Stimulated activated memory B cell treated with anti-CD40 and anti-IgM and Interleukin-4, amounts not matched to agents 10 μg/mL and 1 μg/mL and 100 μg/mL, for 72 hours (primary cell): ENCODE results near the gene SUN1.
"Not testable (repeated sequence)": the region's sequence is repeated elsewhere in the genome, so short reads cannot be mapped to it uniquely, and the experiment has no call there.

Experiments
- ATAC-seq: fragments of 150-1000 bp; cut with Tn5 transposase; 2 replicates; pipeline ENCODE4 v1.10.0; 2021
- H3K27ac Mint-ChIP-seq: one replicate; pipeline ENCODE4 v1.8.0; 2022; ENCODE audit warnings: mild to moderate bottlenecking, mixed read lengths
- H3K27me3 Mint-ChIP-seq: one replicate; pipeline ENCODE4 v1.8.0; 2022; ENCODE audit warnings: mixed read lengths
- H3K36me3 Mint-ChIP-seq: one replicate; pipeline ENCODE4 v1.8.0; 2022; ENCODE audit warnings: mixed read lengths
- H3K4me1 Mint-ChIP-seq: one replicate; pipeline ENCODE4 v1.8.0; 2022; ENCODE audit warnings: mixed read lengths
- H3K4me3 Mint-ChIP-seq: one replicate; pipeline ENCODE4 v1.8.0; 2022; ENCODE audit warnings: mild to moderate bottlenecking, moderate library complexity, mixed read lengths
- H3K9me3 Mint-ChIP-seq: one replicate; pipeline ENCODE4 v1.8.0; 2022; ENCODE audit warnings: mixed read lengths

SUN1 gene

GRCh38 chr7:798921-799470, 33.3 kb upstream of the SUN1 start:
- Mint-ChIP-seq H3K36me3 (peaks cover 4% of the 10 kb centered on the region), H3K4me1 (peaks cover 7% of the 10 kb centered on the region), H3K27me3 (no peaks in the 10 kb centered on the region), H3K9me3 (no peaks in the 10 kb centered on the region), H3K27ac (no peak overlapping the region), H3K4me3 (no peak overlapping the region)
- no peak for ATAC-seq

DNA sequence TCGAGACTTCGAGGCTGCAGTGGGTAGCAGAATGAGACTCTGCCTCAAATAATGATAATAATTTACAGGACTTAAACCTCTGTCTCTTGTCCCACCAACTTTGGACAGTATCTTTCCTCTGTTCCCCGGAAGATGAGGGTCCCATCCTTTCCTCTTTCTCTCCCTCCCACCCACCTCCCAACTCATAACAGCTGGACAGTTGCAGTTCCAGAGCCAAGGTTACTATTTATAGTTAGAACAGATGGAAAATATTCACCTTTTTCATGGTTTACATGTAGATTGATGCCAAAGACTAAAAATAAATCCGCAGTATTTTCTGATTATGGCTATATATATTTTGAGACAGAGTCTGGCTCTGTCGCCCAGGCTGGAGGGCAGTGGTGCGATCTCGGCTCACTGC, 31.6 kb upstream of the SUN1 start:
- no peaks in the 10 kb centered on the region for H3K36me3 Mint-ChIP-seq
- no peak for ATAC-seq
- no peak overlapping the region for H3K27ac Mint-ChIP-seq
- H3K4me1 Mint-ChIP-seq: peaks cover 7% of the 10 kb centered on the region
- no peaks in the 10 kb centered on the region for H3K27me3 Mint-ChIP-seq
- H3K9me3 Mint-ChIP-seq: no peaks in the 10 kb centered on the region
- no peak overlapping the region for H3K4me3 Mint-ChIP-seq

DNA sequence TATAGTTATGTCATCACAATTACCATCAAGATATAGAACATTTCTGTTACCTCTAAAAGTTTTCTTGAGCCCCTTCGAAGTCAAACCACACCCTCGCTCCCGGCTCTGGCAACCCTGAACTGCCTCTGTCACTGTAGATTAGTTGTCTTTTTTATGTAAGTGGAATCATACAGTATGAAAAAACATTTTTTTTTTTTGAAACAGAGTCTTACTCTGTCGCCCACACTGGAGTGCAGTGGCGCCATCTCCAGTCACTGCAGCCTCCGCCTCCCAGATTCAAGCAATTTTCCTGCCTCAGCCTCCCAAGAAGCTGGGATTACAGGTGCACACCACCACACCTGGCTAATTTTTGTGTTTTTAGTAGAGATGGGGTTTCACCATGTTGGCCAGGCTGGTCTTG, 30.9 kb upstream of the SUN1 start:
- not testable (repeated sequence) for H3K27ac Mint-ChIP-seq, H3K9me3 Mint-ChIP-seq, H3K27me3 Mint-ChIP-seq, H3K36me3 Mint-ChIP-seq, H3K4me3 Mint-ChIP-seq, H3K4me1 Mint-ChIP-seq, ATAC-seq

DNA sequence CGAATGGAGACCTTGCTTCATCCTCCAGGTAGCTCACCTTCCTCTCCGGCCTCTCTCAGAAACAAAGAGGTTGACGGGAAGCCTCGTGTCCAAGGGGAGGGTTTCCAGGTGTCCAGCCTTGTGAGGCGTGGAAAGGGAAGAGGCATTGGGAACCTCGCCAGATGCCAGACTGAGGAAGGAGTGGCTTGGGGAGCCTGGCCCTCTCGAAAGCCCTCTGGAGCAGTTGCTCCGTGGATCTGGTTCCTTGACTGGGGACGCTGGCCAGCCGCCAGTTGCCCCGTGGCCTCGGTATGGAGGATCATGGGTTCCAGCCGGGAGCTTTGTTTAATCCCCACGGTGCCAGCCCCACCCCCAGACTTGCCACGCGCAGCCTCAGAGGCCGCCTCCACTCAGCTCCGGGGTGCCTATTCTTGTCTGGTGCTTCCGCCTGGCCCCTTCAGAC, 30.3 kb upstream of the SUN1 start:
- H3K36me3 Mint-ChIP-seq: no peaks in the 10 kb centered on the region
- H3K27ac Mint-ChIP-seq: no peak overlapping the region
- no peaks in the 10 kb centered on the region for H3K27me3 Mint-ChIP-seq
- no peaks in the 10 kb centered on the region for H3K9me3 Mint-ChIP-seq
- H3K4me1 Mint-ChIP-seq: peaks cover 7% of the 10 kb centered on the region
- no peak for ATAC-seq
- H3K4me3 Mint-ChIP-seq: no peak overlapping the region

DNA sequence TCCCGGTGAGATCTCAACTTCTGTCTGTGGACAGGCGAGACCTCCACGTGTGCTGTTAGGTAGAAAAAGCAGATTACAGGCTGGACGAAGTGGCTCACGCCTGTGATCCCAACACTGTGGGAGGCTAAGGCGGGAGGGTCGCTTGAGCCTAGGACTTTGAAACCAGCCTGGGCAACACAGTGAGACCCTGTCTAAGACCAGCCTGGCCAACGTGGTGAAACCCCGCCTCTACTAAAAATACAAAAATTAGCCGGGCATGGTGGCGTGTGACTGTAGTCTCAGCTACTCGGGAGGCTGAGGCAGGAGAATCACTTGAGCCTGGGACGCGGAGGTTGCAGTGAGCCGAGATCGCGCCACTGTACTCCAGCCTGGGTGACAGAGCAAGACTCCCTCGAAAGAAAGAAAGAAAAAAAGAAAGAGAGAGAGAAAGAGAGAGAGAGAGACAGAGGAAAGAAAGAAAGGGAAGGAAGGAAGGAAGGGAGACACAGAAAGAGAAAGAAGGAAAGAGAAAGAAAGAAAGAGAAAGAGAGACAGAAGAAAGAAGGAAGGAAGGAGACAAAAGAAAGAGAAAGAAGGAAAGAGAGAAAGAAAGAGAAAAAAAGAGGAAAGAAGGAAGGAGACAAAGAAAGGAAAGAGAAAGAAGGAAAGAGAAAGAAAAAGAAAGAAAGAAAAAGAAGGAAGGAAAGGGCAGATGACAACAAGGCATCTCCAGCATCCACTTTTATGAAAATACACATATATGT, 29.6 kb upstream of the SUN1 start:
- Mint-ChIP-seq H3K9me3 (no peaks in the 10 kb centered on the region), H3K36me3 (no peaks in the 10 kb centered on the region), H3K27ac (peak overlapping the region; percentile 13), H3K27me3 (no peaks in the 10 kb centered on the region), H3K4me3 (no peak overlapping the region), H3K4me1 (peaks cover 7% of the 10 kb centered on the region)
- ATAC-seq: no peak

DNA sequence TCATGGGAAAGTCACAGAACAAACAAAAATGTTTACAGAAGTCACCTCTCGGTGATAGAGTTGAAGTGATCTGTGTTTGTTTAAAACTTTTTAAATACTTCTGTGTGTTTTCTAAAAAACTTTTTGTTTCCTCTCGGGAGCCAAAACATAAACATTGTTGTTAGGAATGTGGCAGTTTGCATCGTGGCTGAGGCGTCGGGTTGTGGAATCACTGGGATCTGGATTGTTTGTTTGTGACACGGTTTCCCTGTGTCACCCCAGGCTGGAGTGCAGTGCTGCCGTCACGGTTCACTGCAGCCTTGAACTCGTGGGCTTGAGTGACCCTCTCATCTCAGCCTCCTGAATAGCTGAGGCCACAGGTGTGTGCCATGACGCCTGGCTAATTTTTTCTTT, 29.0 kb upstream of the SUN1 start:
- Mint-ChIP-seq H3K4me1 (peaks cover 7% of the 10 kb centered on the region), H3K27me3 (no peaks in the 10 kb centered on the region), H3K36me3 (no peaks in the 10 kb centered on the region), H3K27ac (peak overlapping the region; percentile 13), H3K4me3 (no peak overlapping the region), H3K9me3 (peaks cover 2% of the 10 kb centered on the region)
- no peak for ATAC-seq

DNA sequence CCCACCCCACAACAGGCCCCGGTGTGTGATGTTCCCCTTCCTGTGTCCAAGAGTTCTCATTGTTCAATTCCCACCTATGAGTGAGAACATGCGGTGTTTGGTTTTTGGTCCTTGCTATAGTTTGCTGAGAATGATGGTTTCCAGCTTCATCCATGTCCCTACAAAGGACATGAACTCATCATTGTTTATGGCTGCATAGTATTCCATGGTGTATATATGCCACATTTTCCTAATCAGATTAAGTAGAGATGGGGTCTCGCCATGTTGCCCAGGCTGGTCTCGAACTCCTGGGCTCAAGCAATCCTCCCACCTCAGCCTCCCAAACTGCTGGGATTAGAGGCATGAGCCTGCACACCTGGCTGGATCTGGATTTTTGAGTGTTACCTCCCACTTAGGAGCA, 28.5 kb upstream of the SUN1 start:
- H3K36me3 Mint-ChIP-seq, H3K4me3 Mint-ChIP-seq, ATAC-seq, H3K9me3 Mint-ChIP-seq, H3K27me3 Mint-ChIP-seq, H3K27ac Mint-ChIP-seq, H3K4me1 Mint-ChIP-seq: not testable (repeated sequence)

- H3K36me3 Mint-ChIP-seq: no peaks in the 10 kb centered on the region
- H3K4me3 Mint-ChIP-seq: no peak overlapping the region
- H3K4me1 Mint-ChIP-seq: peaks cover 7% of the 10 kb centered on the region
- H3K9me3 Mint-ChIP-seq: peaks cover 6% of the 10 kb centered on the region
- H3K27me3 Mint-ChIP-seq: no peaks in the 10 kb centered on the region
- no peak overlapping the region for H3K27ac Mint-ChIP-seq
- no peak for ATAC-seq
Observed at GRCh38 chr7:805261-805660, 27.0 kb upstream of the SUN1 start.

GRCh38 chr7:815284-816216, 16.7 kb upstream of the SUN1 start:
- Mint-ChIP-seq H3K36me3 (peaks cover 10% of the 10 kb centered on the region), H3K27ac (peak overlapping the region; percentile 83), H3K27me3 (no peaks in the 10 kb centered on the region), H3K4me3 (peak overlapping the region; percentile 83), H3K4me1 (peaks cover 60% of the 10 kb centered on the region), H3K9me3 (no peaks in the 10 kb centered on the region)
- ATAC-seq: no peak

- no peaks in the 10 kb centered on the region for H3K27me3 Mint-ChIP-seq
- H3K4me1 Mint-ChIP-seq: peaks cover 68% of the 10 kb centered on the region
- H3K9me3 Mint-ChIP-seq: no peaks in the 10 kb centered on the region
- peaks cover 10% of the 10 kb centered on the region for H3K36me3 Mint-ChIP-seq
- H3K27ac Mint-ChIP-seq: peak overlapping the region; percentile 83
- ATAC-seq: peak; percentile 98
- H3K4me3 Mint-ChIP-seq: peak overlapping the region; percentile 83
Observed at GRCh38 chr7:816300-816750, 16.0 kb upstream of the SUN1 start.

DNA sequence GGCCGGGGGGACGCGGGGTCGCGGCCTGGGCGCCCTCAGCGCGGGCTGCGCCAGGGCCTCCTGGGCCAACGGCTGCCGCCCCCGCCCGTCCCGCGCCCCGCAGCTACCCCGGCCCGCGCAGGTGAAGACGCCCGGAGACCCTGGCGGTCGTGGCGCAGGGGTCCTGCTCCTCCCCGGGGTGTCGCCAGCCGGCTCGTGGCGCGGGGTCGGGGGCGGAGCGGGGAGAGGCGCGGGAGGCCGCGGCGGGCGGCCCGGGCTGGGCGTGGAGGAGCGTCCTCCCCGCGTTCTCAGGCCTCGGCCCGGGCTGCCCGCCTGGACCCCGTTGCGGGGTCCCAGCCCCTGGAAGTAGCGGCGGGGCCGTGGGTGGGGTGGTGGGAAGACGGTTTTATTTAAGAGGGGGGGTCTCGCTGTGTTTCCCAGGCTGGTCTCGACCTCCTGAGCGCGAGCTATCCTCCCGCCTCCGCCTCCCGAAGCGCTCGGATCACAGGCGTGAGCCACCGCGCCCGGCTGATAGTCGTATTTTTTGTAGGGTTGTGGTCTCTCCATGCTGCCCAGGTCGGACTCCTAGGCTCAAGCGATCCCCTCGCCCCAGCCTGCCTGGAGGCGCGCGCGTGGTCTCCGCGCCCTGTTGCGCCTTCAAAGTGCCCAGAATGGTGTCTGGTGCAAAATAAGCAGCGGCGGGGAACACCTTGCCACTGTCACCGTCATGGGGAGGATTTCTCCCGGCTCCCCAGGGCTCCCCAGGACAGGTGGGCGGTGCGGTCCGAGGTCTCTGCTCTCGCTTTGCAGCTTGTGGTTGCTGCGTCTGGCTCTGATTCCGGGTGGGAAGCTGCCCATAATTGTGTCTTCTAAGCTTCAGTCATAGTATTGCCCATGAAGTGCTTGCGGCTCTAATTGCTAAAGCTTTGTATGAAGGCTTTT, 15.3 kb upstream of the SUN1 start:
- Mint-ChIP-seq H3K27me3 (no peaks in the 10 kb centered on the region), H3K27ac (peak overlapping the region; percentile 83), H3K9me3 (no peaks in the 10 kb centered on the region), H3K36me3 (peaks cover 10% of the 10 kb centered on the region), H3K4me1 (peaks cover 74% of the 10 kb centered on the region), H3K4me3 (peak overlapping the region; percentile 92)
- peak; percentile 53 for ATAC-seq

DNA sequence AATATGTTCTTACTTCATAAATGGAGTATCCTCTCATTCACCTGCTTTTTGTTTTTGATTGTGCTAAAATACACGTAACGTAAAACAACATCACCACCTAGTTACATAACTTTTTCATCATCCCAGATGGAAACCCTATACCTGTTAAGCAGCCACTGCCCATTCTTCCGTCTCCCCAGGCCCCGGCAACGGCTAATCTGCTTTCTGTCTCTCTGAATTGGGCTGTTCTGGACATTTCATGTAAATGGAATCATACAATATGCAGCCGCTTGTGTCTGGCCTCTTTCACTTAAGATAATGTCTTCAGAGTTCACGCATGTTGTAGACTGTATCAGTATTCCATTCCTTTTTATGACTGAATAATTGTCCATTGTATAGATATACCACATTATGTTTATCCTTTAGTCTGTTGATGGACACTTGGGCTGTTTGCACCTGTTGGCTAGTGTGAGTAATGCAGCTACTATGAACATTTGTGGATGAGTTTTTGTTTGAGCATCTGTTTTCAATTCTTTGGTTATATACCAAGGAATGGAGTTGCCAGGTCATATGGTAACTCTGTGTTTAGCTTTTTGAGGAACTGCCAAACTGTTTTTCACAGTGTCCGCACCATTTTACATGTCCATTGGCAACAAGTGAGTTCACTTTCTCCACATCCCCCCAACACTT, 14.1 kb upstream of the SUN1 start:
- no peak for ATAC-seq
- H3K36me3 Mint-ChIP-seq: peaks cover 17% of the 10 kb centered on the region
- peak overlapping the region; percentile 92 for H3K4me3 Mint-ChIP-seq
- peaks cover 78% of the 10 kb centered on the region for H3K4me1 Mint-ChIP-seq
- peak overlapping the region; percentile 83 for H3K27ac Mint-ChIP-seq
- H3K9me3 Mint-ChIP-seq: no peaks in the 10 kb centered on the region
- H3K27me3 Mint-ChIP-seq: no peaks in the 10 kb centered on the region

DNA sequence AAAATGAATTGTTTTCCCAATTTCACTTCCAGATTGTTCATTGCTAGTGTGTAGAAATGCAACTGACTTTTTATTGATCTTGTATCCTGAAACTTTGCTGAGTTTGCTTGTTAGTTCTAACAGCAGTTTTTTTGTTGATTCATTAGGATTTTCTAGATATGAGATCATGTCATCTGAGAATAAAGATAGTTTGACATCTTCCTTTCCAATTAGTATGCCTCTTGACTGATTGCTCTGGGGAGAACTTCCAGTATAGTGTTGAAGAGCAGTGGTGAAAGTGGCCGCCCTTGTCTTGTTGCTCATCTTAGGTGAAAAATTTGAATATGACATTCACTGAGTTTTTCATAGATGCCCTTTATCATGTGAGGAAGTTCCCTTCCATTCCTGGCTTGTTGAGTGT, 11.9 kb upstream of the SUN1 start:
- Mint-ChIP-seq H3K27ac (peak overlapping the region; percentile 10), H3K4me1 (peaks cover 74% of the 10 kb centered on the region), H3K27me3 (no peaks in the 10 kb centered on the region), H3K4me3 (peak overlapping the region; percentile 42), H3K36me3 (peaks cover 31% of the 10 kb centered on the region), H3K9me3 (no peaks in the 10 kb centered on the region)
- ATAC-seq: no peak

GRCh38 chr7:821688-822087, 10.6 kb upstream of the SUN1 start:
- Mint-ChIP-seq H3K36me3 (peaks cover 39% of the 10 kb centered on the region), H3K27me3 (no peaks in the 10 kb centered on the region), H3K4me1 (peaks cover 78% of the 10 kb centered on the region), H3K9me3 (no peaks in the 10 kb centered on the region), H3K4me3 (no peak overlapping the region), H3K27ac (peak overlapping the region; percentile 10)
- ATAC-seq: no peak
